HG03558 (cell line): ENCODE measurements around the gene SMARCAL1.

Source experiments
- ATAC-seq: cut with Tn5 transposase; IDR thresholded peaks from one replicate; pipeline ENCODE4 v1.9.1; 2021; ENCODE audit warnings: moderate number of reproducible peaks; ENCODE audit not compliant: unreplicated experiment; ENCODE audit errors: extremely low read depth

The SMARCAL1 gene

DNA sequence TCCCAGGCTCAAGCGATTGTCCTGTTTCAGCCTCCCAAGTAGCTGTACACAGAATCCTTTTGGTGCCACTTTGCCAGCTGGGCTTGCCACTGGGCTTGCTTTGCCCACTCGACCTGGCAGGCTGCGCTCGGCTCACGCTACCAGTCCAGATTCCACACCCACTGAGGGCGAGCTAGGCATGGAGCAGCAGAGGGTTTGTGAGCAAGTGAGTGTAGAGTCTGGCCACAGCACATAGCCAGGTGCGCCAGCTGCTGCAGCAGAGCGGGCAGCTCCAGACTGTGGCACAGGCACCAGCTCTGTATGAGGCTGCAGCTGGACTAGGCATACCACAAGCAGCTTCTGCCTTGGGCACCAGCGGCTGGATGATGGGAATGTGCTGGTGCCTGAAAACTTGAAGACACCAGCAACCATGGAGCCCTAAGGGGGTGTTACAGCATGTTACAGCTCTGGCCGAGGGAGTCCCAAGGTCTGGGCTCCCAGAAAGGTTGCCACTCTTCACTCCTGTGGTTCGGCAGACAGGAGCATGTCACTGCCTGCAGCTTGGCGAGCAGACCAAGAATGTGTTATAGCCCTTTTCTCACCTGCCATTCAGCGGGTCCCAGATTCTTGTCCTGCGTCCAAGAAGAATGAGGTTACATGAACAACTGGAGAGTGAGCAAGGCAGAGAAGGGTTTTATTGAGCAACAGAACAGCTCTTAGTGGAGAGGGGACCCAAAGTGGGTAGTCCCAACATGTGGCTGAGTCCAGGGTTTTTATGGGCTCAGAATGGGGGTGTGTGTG lies 12.9 kb downstream of the SMARCAL1 start:
- ATAC-seq = no peak

DNA sequence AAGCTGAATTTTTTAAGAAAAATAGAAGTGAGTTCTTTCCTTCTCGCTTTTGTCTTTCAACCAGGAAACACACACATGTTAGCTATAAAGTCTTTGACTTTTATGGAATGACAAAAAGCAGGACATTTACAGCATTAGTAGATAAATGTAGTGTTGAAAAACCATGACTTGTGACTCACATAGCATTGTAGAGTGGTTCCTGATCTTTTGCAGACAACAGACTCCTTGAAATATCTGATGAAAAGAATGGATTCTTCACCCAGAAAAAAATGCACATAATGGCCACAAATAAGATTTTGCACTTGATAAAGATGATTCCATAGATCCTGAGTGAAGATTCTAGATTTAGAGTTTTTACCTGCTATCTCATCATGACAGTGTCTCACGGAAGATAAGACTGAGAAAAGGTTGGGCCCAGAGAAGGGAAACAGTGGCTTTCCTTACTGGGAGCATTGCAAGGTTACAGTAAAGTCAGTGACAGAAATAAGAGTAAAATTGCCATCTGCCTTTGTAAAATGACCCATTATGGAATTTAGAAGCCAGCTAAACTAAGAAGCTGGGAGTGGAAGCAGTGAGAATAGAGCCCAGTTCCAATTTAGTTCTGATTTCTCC lies 14.0 kb downstream of the SMARCAL1 start:
- no peak for ATAC-seq

DNA sequence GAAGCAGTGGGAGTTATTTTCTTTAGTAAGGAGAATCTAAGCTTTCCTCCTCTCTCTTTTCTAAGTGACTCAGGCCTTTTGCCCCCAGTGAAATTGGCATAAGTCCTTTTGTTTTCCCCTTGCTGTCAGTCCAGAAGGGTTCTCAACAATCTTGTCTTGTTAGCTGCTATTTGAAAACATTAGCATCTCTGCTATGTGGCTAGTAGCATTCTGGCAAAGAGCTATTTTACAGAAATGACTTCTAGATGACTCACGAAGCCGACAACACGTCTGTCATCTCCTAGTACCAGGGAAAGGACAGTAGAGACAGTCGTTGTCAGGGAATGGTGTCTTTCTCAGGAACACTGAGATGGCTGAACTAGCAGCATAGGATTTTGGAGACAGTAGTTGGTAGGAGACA lies 14.7 kb downstream of the SMARCAL1 start:
- ATAC-seq = no peak

DNA sequence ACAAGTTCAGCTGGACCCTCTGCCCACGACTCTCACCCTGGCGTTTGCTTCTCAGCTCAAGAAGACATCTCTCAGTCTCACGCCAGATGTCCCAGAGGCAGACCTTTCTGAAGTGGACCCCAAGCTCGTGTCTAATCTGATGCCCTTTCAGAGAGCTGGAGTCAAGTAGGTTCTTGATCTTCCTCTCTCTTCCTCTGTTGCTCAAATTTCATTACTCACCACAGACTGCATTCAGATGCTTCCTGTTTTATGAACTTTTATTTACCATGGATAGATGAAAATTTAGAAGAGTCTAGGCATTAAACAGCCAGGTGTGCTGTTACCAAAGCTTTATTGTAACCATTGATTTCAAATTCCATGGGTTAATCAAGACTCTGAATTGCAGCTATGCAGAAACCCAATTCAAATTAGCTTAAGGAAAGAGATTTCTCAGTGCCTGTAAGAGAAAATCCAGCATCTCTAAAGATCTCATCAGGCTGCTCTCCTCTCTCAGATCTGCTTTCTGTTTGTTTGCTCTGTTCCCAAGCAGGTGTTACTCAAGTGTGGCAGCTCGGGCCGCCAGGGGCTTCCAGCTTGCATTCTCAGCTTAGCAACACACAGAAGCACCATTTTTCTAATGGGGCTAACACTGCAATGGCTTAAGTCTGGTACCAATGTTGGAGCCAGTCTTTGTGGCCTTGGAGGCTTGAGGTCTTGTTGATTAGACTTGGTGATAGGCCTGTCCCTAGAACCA lies 16.5 kb downstream of the SMARCAL1 start:
- no peak for ATAC-seq

DNA sequence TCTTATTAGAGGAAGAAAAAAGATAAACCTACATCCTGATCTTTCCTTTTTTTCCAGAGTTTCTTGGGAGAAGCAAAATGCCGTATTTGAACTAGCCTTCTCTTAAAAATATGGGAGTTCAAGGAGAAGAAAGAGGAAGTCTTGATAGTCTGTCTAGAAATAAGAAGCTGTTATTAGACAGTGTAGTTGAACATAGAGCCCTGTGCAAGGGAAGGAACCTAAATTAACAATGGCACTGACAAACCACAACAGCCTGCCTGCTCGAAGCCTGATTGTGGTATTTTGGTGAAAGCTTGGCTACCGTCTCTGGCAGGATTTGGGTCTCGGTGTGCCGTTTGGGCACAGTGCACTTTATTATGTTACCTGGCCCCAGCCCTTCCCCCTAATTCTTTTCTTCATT lies 17.1 kb downstream of the SMARCAL1 start:
- ATAC-seq = no peak

DNA sequence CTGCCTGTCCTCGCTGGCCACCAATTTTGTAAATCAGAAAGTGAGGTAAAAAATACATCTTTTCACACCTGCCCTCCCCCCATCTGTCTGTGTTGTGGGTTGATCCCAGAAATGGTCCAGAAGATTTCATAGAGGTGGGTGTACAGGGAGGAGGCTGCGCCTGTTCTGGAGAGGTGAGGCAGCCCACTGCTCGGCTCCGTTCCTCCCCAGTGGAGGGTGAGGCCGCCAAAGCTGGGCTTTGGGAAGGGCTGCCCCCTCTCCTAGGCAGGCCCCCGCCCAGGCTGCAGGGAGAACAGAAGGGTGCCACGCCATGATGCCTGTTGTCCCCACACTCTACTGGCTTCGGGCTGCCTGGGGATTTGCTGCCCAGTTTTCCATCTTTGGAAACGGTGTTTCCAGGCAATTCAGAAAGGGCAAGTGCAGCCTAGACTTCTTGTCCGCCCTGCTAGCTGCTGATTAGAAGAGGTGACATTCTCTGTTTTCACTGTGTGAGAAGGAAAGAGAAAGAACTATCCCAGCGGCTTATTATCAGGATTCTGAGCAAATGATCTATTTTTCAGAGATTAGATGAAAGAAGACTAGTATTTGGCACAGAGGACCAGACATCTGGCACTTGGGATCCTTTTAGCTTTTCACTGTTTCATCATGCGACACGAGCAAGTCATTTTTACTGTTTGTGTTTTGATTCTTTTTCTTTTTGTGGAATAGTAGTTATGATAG lies 18.7 kb downstream of the SMARCAL1 start:
- ATAC-seq = no peak

DNA sequence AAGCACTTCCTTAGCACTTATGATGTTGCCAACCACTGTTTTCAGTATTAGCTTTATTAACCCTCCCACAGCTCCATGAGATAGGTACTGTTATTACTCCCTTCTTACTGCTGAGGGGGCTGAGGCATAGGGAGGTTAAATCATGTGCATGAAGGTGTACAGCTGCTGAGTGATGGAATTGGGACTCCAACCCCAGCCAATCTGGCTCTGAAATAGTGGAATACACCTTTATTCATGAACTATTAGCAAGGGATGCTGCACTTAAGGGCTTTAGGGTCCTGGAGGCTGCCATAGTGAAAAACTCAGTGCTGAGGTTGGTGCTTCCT lies 19.2 kb downstream of the SMARCAL1 start:
- ATAC-seq = no peak

DNA sequence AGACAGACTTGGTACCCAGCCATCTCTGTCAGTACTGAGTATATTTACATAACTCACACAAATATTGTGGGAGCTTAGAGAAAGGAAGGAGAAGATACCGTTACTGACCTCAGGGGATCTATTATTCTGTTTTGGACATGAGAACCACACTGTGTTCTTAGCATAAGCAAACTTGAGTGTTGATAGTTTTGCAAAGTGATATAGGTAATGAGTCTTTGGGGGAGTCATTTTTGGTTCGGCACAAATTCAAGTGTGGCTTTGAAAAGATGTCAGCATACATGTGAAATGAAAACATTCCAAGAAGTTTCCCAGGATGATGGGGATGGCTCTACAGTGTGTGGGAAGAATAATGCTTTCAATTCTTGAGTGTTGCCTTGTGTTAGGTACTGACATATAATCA lies 24.1 kb downstream of the SMARCAL1 start:
- ATAC-seq = no peak

DNA sequence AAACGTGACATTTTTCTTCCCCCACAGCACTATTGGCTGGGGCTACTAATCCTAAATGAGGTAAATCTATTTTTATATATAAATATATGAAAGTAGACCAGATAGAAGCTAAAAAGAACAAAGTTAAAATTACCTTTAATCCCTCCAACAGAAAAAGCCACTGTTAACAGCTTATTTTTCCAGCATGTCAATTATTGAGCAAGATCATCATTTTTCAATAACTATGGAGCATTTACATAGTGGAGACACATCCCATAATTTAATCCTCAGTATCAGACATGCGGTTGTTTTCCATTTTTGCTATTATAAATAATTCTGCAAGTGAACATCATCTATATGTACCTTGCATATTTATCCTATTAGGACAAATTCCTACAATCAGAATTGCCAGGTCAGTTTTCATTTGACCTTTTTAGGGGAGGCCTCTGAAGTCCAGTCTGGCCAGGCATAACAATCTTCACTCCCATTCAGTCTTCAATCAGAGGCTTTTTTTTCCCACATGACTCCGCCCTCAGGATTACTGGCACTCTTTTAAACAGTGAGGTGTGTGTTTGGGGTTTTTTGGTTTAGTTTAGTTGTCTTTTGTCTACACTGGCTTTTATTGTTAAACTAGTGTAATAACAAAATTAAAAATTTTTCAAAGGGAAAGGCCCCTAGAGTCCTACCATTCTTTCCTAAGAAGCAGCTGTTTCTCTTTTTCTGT lies 29.2 kb downstream of the SMARCAL1 start:
- no peak for ATAC-seq

DNA sequence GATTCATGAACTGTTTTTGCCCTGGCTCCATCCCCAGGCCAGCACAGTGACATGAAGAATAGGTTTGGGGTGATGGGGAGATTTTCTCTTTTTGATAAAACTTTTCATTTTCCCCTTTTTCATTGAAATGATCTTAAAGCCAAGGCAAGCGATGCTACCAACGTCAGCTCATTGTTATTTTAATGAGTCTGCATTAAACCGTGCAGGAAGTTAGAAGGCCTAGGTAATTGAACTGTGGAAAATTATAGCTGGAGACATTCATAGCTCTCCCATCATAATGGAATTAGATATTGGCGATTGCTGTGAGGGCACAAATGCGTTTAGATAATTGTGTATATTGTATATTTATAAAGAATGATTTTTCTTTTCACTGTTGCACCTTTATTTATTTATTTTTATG lies 33.2 kb downstream of the SMARCAL1 start:
- ATAC-seq = no peak

DNA sequence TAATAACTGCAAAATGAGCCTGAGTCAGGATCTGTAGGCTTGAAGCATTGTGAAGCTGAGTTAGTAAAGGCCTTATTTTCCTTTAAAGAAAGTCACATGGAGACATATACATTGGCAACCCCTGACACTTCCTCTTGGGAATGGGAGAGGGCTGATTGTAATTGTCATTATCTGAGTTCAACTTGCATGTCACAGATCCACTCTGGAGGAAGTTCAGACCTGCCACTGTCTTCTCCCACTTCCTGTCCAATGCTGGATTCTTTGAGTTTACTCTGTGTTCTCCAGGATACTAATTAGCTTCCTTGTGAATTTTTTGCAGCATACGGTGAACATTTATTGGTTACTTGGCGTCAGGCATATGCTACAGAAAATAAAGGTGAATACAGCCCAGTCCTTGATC lies 34.1 kb downstream of the SMARCAL1 start:
- ATAC-seq = no peak

DNA sequence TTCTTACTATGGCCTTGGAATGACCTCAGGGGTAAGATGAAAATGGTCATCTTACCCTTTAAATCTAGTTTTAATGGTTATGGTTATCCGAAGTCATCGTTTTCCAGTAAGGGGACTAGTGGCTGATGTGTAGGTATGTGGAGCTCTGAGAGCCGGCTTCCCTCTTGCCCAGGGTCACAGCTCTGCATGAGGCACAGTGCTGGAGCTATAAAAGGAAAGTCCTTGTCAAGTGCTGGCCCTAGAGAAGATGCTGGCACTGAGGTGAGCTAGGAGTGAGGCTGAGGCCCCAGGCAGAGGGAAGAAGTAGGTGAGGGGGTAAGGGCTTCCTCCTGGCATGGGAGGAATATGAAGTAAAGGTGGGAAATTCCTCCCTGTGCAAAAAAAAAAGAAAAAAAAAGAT lies 35.0 kb downstream of the SMARCAL1 start:
- no peak for ATAC-seq

DNA sequence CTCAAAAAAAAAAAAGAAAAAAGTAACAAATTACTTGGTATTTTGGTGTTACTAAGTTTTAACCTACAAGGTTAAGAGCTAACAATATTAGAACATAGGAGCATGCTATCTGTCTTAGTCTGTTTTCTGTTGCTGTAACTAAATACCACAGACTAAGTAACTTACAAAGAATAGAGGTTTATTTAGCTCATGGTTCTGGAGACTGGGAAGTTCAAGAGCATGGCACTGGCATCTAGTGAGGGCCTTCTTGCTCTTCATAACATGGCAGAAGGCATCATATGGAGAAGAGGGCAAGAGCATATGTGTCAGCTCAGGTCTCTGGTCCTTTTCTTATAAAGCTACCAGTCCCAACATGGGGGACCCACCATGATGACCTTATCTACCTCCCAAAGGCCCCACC lies 36.5 kb downstream of the SMARCAL1 start:
- no peak for ATAC-seq

DNA sequence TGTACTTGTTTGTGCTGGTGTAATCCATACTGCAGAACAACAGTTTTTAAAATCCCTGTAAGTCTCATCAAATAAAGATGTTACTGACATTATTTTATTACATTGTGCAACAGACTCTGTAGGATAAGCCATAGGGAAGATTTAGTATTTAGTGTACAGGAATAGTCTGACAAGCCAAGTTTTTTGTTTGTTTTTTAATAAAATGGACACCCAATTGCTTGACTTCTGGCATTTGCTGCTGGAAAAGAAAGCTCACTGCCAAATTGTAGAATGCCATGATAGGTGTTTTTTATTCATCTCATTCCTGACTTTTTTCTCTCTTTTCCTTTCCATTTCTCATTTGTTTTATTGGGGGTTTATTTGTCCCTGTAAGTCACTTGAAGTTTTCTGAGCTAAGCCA lies 38.1 kb downstream of the SMARCAL1 start:
- no peak for ATAC-seq

DNA sequence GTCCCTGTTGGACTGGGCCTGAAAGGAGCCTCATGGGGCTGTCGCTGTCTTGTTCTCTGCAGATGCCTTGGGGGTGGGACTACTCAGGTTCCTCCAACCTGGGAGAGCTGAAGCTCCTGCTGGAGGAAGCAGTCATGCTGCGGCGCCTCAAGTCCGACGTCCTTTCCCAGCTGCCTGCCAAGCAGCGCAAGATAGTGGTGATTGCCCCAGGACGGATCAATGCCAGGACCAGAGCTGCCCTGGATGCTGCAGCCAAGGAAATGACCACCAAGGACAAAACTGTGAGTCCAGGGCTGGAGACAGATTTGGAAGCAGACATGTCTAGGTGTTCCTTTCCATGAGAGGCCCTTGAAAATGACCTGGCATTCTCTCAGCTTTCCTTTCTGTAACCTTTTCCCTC lies 38.5 kb downstream of the SMARCAL1 start:
- no peak for ATAC-seq

DNA sequence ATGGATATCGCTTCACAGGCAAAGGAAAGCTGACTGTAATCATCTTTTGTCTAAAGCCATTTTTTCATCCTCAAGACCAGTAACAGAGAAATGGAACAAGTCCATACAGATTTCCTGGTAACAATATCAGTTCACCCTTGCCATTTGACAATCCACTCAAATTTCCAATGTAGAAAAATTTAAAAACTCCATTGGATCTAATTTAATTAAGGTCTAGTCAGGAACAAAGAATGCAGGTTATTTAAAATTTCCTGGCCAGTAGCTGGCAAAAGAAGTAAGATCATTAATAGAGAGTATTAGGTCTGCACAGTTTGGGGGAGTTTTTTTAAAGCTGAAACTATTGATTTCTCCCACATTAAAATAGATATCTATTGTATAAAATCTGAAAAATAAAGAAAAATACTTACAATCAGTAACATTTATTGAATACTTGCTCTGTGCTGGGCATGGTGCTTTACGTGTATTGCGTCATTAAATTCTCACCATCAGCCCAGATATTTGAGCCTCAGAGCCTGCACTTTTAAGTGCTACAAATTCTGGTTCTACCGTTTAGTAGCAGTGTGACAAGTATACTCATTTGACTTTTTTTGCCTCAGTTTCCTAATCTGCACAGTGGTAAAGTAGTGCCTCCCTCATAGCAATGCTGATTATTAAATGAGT lies 41.8 kb downstream of the SMARCAL1 start:
- no peak for ATAC-seq

DNA sequence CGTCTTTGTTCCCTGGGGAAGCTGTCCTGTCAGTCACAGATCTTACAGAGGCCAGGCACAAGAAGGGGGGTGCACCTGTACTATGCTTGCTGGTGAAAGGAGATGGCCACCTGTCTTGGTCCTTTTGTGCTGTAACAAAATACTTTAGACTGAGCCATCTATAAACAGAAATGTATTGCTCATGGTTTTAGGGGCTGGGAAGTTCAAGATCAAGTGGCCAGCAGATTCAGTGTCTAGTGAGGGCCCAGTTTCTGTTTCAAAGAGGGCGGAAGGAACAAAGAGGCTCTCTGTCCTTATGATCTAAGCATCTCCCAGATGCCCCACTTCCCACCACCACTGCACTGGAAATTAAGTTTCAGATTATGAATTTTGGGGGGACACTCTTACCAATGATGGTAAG lies 50.9 kb downstream of the SMARCAL1 start:
- ATAC-seq = no peak

DNA sequence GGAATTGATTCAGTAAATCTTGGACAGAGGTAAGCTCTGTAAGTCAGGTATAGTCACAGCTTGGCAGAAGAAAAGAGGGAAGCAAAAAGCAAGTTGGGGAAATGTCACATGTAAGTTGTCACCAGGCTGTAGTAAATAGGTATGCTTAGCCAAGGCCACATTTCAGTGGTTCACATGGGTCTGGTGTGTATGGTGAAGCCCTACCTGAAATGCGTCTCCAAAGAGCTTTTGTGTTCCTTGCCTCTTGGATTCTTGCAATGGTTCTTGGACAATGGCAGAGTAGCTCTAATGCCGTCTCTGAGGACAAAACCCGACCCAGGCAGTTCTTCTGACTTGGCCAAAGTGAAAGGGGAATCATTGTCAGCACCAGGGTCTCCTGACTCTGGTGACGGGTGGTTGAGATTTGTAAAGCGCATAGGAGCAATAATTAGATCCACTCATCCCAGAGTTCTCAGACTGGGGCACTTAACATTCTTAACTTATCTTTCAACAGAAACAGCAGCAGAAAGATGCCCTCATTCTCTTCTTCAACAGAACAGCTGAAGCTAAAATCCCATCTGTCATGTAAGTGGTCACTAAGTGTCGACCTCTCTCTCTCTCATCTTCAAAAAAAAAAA lies 51.9 kb downstream of the SMARCAL1 start:
- ATAC-seq = no peak

DNA sequence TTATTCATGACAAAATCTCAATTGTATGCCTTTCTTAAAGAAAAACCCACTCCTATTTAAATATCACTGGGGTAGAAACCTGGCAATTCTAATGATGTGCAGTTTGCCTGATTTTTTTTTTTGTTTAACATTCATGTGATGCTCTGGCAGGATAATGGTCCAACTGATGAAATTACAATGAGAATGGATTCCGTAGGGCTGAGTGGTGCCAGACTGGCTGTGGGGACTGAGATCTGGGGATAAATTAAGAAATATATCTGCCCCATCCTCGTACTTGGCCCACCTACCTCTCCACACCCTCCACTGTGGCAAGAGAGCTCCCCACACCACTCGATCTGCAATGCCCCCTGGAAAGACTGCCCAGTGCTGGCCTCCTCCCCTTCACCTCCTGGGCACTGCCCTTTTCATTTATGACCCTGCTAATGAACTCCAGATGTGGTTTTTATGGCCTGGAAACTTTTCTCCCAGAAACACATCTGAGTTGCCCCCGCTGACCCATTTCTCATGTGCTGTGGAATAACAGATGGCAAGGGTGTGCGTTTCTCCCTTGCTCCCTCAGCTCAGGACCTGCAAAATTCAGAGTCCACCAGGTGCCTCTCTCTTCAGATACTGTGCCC lies 53.4 kb downstream of the SMARCAL1 start:
- ATAC-seq = no peak
